Osteocyte (in vitro differentiated cells): ENCODE results near the gene CSGALNACT2. TPM values are rescaled to one million over a fixed set of nuclear protein-coding genes. Genes with fewer than 3 reads are reported as not detected.

ENCODE experiments used
- DNase-seq: peaks from one replicate; pipeline ENCODE4 v3.0.0; 2021; ENCODE audit warnings: mixed read lengths; ENCODE audit not compliant: unreplicated experiment; ENCODE audit errors: extremely low spot score
- H3K27ac Mint-ChIP-seq: one replicate; pipeline ENCODE4 v1.8.0; 2021; ENCODE audit warnings: mild to moderate bottlenecking, mixed read lengths; ENCODE audit not compliant: unreplicated experiment
- H3K27me3 Mint-ChIP-seq: one replicate; pipeline ENCODE4 v1.8.0; 2021; ENCODE audit warnings: mixed read lengths; ENCODE audit not compliant: unreplicated experiment
- H3K36me3 Mint-ChIP-seq: one replicate; pipeline ENCODE4 v1.8.0; 2021; ENCODE audit warnings: mixed read lengths; ENCODE audit not compliant: unreplicated experiment
- H3K4me1 Mint-ChIP-seq: one replicate; pipeline ENCODE4 v1.8.0; 2021; ENCODE audit warnings: mixed read lengths; ENCODE audit not compliant: unreplicated experiment
- H3K4me3 Mint-ChIP-seq: one replicate; pipeline ENCODE4 v1.8.0; 2021; ENCODE audit warnings: mild to moderate bottlenecking, moderate library complexity, mixed read lengths; ENCODE audit not compliant: unreplicated experiment
- H3K9me3 Mint-ChIP-seq: one replicate; pipeline ENCODE4 v1.8.0; 2021; ENCODE audit warnings: mixed read lengths; ENCODE audit not compliant: unreplicated experiment
- total RNA-seq: library from RNA; stranded (reverse); gene quantifications from 2 replicates; pipeline ENCODE4 v1.2.1, GENCODE V29; 2021
- TF ChIP-seq, protein P1 (sequence below): fragments of 200-600 bp; sonication (generic); IDR thresholded peaks from 2 replicates; pipeline ENCODE4 v1.5.0; 2021; ENCODE audit warnings: antibody characterized with exemption, mild to moderate bottlenecking, moderate library complexity

Gene CSGALNACT2
- total RNA-seq, 1 donor from 2014 or later = 36.6 TPM

DNA sequence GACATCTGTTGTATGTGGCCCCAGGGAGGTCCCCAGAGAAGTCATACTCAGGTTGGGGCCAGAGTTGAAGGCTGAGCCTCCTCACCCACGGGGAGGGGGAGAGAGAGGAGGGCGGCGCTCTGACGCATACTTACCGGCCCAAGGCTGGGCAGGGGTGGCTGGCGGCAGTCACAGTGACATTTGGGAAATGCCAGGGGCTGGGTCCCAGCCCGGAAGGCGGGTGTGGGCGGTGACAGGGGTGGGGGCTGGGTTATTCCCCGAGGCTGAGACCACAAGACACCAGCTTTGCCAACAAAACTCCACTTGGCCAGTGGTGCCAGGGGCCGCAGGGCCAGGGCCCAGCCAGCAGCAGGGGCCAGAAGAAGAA is 87.5 kb downstream of the CSGALNACT2 start:
- peaks cover 5% of the 10 kb centered on the region for H3K4me1 Mint-ChIP-seq
- no peak overlapping the region for H3K27ac Mint-ChIP-seq
- no peaks in the 10 kb centered on the region for H3K9me3 Mint-ChIP-seq
- TF ChIP-seq, protein P1, sequence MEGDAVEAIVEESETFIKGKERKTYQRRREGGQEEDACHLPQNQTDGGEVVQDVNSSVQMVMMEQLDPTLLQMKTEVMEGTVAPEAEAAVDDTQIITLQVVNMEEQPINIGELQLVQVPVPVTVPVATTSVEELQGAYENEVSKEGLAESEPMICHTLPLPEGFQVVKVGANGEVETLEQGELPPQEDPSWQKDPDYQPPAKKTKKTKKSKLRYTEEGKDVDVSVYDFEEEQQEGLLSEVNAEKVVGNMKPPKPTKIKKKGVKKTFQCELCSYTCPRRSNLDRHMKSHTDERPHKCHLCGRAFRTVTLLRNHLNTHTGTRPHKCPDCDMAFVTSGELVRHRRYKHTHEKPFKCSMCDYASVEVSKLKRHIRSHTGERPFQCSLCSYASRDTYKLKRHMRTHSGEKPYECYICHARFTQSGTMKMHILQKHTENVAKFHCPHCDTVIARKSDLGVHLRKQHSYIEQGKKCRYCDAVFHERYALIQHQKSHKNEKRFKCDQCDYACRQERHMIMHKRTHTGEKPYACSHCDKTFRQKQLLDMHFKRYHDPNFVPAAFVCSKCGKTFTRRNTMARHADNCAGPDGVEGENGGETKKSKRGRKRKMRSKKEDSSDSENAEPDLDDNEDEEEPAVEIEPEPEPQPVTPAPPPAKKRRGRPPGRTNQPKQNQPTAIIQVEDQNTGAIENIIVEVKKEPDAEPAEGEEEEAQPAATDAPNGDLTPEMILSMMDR = no peak
- H3K36me3 Mint-ChIP-seq = no peaks in the 10 kb centered on the region
- peak; percentile 76 for DNase-seq
- peaks cover 68% of the 10 kb centered on the region for H3K27me3 Mint-ChIP-seq
- H3K4me3 Mint-ChIP-seq = no peak overlapping the region

DNA sequence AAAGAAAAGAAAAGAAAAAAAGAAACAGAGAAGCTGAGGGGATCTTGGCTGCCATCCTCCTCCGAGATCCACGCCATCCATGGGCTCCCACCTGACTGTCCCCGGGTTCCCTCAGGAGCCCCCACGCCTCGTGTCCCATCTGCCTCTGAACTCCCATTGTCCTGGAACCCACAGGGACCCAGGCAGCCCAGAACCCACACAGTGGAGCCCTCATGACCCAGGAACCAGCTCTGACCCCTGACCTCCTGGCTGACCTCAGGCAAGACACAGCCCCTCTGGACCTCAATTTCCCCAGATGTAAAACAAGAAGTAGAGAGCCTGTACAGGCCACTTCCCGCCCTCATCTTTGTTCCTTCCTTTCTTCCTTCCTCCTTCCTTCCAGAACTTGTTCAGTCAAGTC is 88.2 kb downstream of the CSGALNACT2 start:
- Mint-ChIP-seq H3K4me1 (peaks cover 5% of the 10 kb centered on the region), H3K27me3 (peaks cover 70% of the 10 kb centered on the region), H3K36me3 (no peaks in the 10 kb centered on the region), H3K27ac (no peak overlapping the region), H3K4me3 (no peak overlapping the region), H3K9me3 (no peaks in the 10 kb centered on the region)
- no peak for DNase-seq
- TF ChIP-seq, protein P1 = no peak

DNA sequence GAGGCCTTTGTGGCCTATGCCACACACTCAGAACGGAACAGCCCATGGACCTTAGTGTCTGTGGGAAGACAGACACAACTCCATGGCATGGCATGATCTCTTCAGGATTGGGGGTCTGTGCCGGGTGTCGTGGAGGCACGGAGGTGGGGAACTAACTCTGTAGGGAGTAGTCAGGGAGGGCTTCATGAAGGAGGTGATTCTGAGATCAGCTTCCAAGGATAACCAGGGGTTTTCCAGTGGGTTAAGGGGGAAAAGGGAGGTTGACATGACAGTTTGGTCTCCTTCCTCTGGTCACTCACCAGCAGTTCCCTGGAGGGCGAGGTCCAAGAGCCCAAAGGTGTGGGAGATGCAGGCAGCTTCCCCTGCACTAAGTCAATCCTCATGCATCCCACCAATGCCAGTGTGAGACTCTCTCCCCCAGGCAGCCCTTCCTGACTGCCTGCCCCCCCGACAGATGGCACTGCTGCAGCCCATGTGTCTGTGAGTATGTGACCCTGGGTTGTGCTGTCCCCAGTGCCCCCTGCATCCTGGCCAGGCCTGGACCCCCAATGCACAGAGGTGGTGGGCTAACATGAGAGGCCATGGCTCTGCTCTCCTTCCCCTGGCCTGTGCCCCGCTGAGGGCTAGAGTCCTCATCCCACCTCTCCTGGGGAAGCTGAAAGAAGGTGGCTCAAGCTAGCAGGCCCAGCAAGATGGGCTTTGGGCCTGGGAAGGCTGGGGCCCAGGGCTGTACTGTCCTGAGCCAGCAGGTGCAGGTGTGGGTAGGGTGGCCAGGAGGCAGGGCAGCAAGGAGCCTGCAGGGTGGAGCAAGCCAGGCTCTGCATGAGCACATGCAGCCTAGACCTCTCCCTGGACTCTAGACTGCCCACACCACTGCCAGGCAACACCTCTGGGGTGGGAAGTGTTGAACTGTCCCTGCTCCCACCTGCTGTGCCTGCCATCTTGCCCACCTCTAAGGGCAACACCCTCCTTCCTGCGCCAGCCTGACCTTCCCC is 88.9 kb downstream of the CSGALNACT2 start:
- Mint-ChIP-seq H3K4me3 (no peak overlapping the region), H3K36me3 (no peaks in the 10 kb centered on the region), H3K4me1 (peaks cover 5% of the 10 kb centered on the region), H3K27ac (no peak overlapping the region), H3K9me3 (no peaks in the 10 kb centered on the region), H3K27me3 (peaks cover 72% of the 10 kb centered on the region)
- TF ChIP-seq, protein P1 = no peak
- no peak for DNase-seq

DNA sequence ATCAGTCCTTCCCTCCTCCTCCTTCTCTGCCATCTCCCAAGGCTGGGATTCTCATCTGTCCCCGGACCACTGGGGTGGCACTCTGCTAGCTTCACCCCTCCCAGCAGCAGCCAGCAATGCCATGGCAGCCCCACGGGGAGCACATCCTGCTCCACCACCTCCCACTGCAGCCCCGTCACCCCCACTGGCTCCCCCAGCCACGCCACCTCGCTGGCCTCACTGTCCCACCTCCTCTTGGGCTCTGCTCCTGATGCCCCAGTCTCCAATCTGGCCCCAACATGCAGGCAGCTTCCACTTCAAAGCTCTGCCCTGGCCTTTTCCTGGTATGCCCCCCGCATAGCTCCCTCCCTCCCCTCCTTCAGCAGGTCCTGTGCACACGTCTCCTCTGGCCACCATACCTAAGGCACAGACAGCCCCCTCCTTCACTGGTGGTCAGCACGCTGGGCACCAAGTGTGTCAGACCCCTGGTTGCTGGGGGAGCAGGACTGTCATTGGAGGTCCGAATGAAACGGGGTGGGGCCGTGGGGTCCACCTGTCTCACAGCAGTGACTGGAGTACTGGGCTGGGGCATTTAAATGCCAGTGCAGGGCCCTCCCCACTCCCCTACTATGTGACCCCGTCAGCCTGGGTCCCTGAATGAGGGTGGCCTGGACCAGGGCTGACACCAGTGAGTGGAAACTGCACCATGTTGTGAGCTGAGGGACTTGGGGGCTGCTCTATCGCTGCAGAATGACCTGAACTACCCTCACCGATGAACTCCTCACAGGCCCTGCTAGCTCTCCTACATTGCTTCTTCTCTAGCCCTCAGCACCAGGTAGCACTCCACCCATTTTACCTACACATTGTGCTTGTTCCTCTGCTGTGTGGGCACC is 89.9 kb downstream of the CSGALNACT2 start:
- no peaks in the 10 kb centered on the region for H3K36me3 Mint-ChIP-seq
- no peak overlapping the region for H3K4me3 Mint-ChIP-seq
- peak; percentile 82 for DNase-seq
- H3K4me1 Mint-ChIP-seq = peaks cover 5% of the 10 kb centered on the region
- no peak overlapping the region for H3K27ac Mint-ChIP-seq
- TF ChIP-seq, protein P1 = no peak
- H3K27me3 Mint-ChIP-seq = peaks cover 67% of the 10 kb centered on the region
- no peaks in the 10 kb centered on the region for H3K9me3 Mint-ChIP-seq

DNA sequence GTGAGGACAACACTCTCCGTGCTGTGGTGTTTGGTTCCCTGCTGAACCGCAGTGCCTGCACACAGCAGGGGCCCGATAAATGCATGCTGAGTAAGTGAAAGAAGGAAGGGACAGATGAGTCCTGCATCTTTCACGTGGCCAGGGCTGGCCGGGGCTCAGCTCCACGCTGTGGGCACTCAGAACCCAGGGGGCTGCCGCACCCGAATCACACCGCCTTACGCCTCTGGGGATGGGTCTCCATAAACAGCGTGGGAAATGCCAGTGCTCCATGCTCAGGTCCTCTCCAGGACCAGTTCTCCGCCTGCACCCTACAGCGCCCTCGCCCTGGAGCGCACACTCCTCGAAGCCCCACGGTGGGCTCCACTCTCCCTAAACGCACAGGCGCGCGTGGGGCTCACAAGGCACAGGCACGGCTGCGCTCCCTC is 90.5 kb downstream of the CSGALNACT2 start:
- peaks cover 5% of the 10 kb centered on the region for H3K4me1 Mint-ChIP-seq
- H3K27me3 Mint-ChIP-seq = peaks cover 65% of the 10 kb centered on the region
- H3K4me3 Mint-ChIP-seq = peak overlapping the region; percentile 29
- H3K27ac Mint-ChIP-seq = no peak overlapping the region
- TF ChIP-seq, protein P1 = no peak
- no peaks in the 10 kb centered on the region for H3K36me3 Mint-ChIP-seq
- no peaks in the 10 kb centered on the region for H3K9me3 Mint-ChIP-seq
- DNase-seq = no peak
